Measurements from ENCODE around the gene SPRR1A.

DNA sequence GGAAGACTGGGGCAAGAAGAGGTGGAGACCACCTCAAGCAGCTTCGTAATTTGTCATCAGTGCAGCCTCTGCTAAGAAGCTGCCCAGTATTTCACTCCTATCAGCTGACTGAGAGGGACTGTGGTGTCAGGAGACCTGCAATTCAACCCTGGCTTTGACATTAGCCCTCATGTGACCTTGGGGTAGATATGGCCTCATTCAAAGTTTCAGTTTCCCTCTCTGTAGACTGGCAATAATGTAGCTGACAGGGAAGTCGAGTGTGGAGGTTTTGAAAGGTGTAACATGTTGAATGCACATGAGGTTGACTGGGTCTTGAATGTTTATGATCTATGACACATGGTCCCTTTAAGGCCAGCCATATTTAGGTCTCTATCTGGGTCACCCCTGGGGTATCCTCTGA, 15.6 kb upstream of the SPRR1A start:
- TF ChIP-seq POLR2A (IDR thresholded peaks at IDR 0.05; ENCODE audit: low read length) (no peak), GATA1 (IDR thresholded peaks at IDR 0.05; ENCODE audit: low read depth, low read length) (no peak)

Measured in erythroblast (primary cell).